NCI-H226 (cell line): ENCODE data around the gene TNFRSF21.

Experiments used
- DNase-seq: peaks from one replicate; pipeline ENCODE4 v3.0.0-alpha.2; 2015

TNFRSF21 gene

GRCh38 chr6:47203938-47204611 lies 105.6 kb downstream of the TNFRSF21 start:
- DNase-seq, result no peak

- no peak for DNase-seq
Measured at GRCh38 chr6:47203266-47203937, 106.3 kb downstream of the TNFRSF21 start.

- no peak for DNase-seq
Measured at GRCh38 chr6:47202644-47203205, 107.0 kb downstream of the TNFRSF21 start.

- no peak for DNase-seq
Measured at GRCh38 chr6:47200536-47201334, 109.0 kb downstream of the TNFRSF21 start.

- DNase-seq, result no peak
Measured at GRCh38 chr6:47197682-47198640, 111.7 kb downstream of the TNFRSF21 start.

GRCh38 chr6:47196113-47196512 lies 113.6 kb downstream of the TNFRSF21 start:
- DNase-seq, result no peak

- DNase-seq, result no peak
Measured at GRCh38 chr6:47195011-47195650, 114.6 kb downstream of the TNFRSF21 start.

- peak; percentile 74 for DNase-seq
Measured at GRCh38 chr6:47188588-47189021, 121.1 kb downstream of the TNFRSF21 start.

GRCh38 chr6:47187893-47188587 lies 121.7 kb downstream of the TNFRSF21 start:
- no peak for DNase-seq

- no peak for DNase-seq
Measured at GRCh38 chr6:47187113-47187512, 122.6 kb downstream of the TNFRSF21 start.

- DNase-seq, result no peak
Measured at GRCh38 chr6:47182291-47182957, 127.3 kb downstream of the TNFRSF21 start.

GRCh38 chr6:47181681-47182080 lies 128.0 kb downstream of the TNFRSF21 start:
- no peak for DNase-seq
